PFSK-1 (cell line): ENCODE data around the gene KRT81.

Experiments
- POLR2AphosphoS5 ChIP-seq: IDR thresholded peaks from 2 replicates; pipeline ENCODE4 v1.6.1; 2012; ENCODE audit warnings: low read depth, mild to moderate bottlenecking, control low read depth, low read length, moderate library complexity
- REST ChIP-seq, 2 experiments: IDR thresholded peaks; 2 replicates each; pipeline versions ENCODE4 v1.6.1 to v1.8.0; 2011 to 2012; ENCODE audit warnings: low read depth in 2 of 2, low read length in 2 of 2, control low read depth in 1 of 2, inconsistent platforms in 1 of 2, mild to moderate bottlenecking in 1 of 2, moderate library complexity in 1 of 2; ENCODE audit not compliant: insufficient read depth in 1 of 2
- SIN3A ChIP-seq: IDR thresholded peaks from 2 replicates; pipeline ENCODE4 v1.6.1; 2012; ENCODE audit warnings: mild to moderate bottlenecking, low read length, moderate library complexity, borderline replicate concordance; ENCODE audit not compliant: insufficient read depth
- TAF1 ChIP-seq: IDR thresholded peaks from 2 replicates; pipeline ENCODE4 v1.6.1; 2012; ENCODE audit warnings: low read length, control low read depth, borderline replicate concordance; ENCODE audit not compliant: insufficient read depth

- TF ChIP-seq POLR2AphosphoS5 (no peak), REST (IDR thresholded peaks at IDR 0.05; ENCODE audit: insufficient read depth in 1 of 2, low read depth in 2 of 2, low read length in 2 of 2) (no peak), SIN3A (no peak), TAF1 (no peak)
Observed at GRCh38 chr12:52317468-52318052, 26.2 kb upstream of the KRT81 start.
